Measurements from ENCODE around the gene EFR3B. TPM values are rescaled to one million over a fixed set of nuclear protein-coding genes. Genes with fewer than 3 reads are reported as not detected.

Gene EFR3B
- total and polyA plus RNA-seq, 2 experiments from 2014 or later, result 9.0 to 10.0 TPM

DNA sequence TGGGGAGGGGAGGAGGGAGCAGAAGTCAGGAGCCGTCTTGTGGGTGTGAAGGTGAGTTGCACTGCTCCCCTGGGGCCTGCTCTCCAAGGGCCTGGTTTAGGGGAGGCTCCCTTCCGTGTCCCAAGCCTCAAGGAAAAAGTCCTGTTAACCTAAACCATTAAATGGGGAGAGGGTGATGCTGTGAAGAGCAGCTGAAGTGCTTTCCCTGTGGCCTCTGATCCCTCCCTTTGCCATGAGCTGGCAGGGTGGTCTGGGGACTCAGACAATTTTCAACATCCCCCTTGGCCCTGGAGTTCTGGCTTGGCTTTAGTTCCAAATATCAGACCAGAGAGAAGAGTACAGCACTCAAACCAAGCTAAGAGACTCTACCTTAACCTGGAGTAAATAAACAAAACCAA, 127.2 kb downstream of the EFR3B start:
- peaks cover 74% of the 10 kb centered on the region for H3K27me3 ChIP-seq

GRCh38 chr2:25170888-25171287, 129.0 kb downstream of the EFR3B start:
- H3K4me1 ChIP-seq (ENCODE audit: low read depth), result no peaks in the 10 kb centered on the region
- H3K9me3 ChIP-seq (ENCODE audit: low read depth), result no peaks in the 10 kb centered on the region
- TF ChIP-seq, protein P1, sequence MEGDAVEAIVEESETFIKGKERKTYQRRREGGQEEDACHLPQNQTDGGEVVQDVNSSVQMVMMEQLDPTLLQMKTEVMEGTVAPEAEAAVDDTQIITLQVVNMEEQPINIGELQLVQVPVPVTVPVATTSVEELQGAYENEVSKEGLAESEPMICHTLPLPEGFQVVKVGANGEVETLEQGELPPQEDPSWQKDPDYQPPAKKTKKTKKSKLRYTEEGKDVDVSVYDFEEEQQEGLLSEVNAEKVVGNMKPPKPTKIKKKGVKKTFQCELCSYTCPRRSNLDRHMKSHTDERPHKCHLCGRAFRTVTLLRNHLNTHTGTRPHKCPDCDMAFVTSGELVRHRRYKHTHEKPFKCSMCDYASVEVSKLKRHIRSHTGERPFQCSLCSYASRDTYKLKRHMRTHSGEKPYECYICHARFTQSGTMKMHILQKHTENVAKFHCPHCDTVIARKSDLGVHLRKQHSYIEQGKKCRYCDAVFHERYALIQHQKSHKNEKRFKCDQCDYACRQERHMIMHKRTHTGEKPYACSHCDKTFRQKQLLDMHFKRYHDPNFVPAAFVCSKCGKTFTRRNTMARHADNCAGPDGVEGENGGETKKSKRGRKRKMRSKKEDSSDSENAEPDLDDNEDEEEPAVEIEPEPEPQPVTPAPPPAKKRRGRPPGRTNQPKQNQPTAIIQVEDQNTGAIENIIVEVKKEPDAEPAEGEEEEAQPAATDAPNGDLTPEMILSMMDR (IDR thresholded peaks at IDR 0.05; ENCODE audit: low read depth, low read length), result no peak
- H3K4me3 ChIP-seq, result no peak overlapping the region
- peaks cover 76% of the 10 kb centered on the region for H3K27me3 ChIP-seq
- no peaks in the 10 kb centered on the region for H3K36me3 ChIP-seq
- DNase-seq (ENCODE audit: low read depth in 1 of 2, low spot score in 1 of 2), result no peak
- no peak overlapping the region for H3K27ac ChIP-seq

More for the DNA sequence above, 127.2 kb downstream of the EFR3B start:
- H3K36me3 ChIP-seq, result no peaks in the 10 kb centered on the region
- H3K27ac ChIP-seq, result no peak overlapping the region
- no peaks in the 10 kb centered on the region for H3K4me1 ChIP-seq (ENCODE audit: low read depth)
- DNase-seq (ENCODE audit: low read depth in 1 of 2, low spot score in 1 of 2), result no peak
- H3K4me3 ChIP-seq, result no peak overlapping the region
- TF ChIP-seq, protein P1 (IDR thresholded peaks at IDR 0.05; ENCODE audit: low read depth, low read length), result no peak
- H3K9me3 ChIP-seq (ENCODE audit: low read depth), result no peaks in the 10 kb centered on the region

- Histone ChIP-seq H3K9me3 (ENCODE audit: low read depth) (no peaks in the 10 kb centered on the region), H3K36me3 (no peaks in the 10 kb centered on the region), H3K4me1 (ENCODE audit: low read depth) (no peaks in the 10 kb centered on the region), H3K27me3 (peaks cover 50% of the 10 kb centered on the region), H3K27ac (no peak overlapping the region), H3K4me3 (no peak overlapping the region)
- no peak for DNase-seq (ENCODE audit: low read depth in 1 of 2, low spot score in 1 of 2)
- TF ChIP-seq, protein P1 (IDR thresholded peaks at IDR 0.05; ENCODE audit: low read depth, low read length), result no peak
Measured at GRCh38 chr2:25173719-25174118, 131.8 kb downstream of the EFR3B start.

- Histone ChIP-seq H3K27me3 (peaks cover 44% of the 10 kb centered on the region), H3K4me3 (no peak overlapping the region), H3K27ac (no peak overlapping the region), H3K9me3 (ENCODE audit: low read depth) (no peaks in the 10 kb centered on the region), H3K36me3 (no peaks in the 10 kb centered on the region), H3K4me1 (ENCODE audit: low read depth) (no peaks in the 10 kb centered on the region)
- TF ChIP-seq, protein P1 (IDR thresholded peaks at IDR 0.05; ENCODE audit: low read depth, low read length), result no peak
- no peak for DNase-seq (ENCODE audit: low read depth in 1 of 2, low spot score in 1 of 2)
Measured at GRCh38 chr2:25174192-25174861, 132.5 kb downstream of the EFR3B start.

DNA sequence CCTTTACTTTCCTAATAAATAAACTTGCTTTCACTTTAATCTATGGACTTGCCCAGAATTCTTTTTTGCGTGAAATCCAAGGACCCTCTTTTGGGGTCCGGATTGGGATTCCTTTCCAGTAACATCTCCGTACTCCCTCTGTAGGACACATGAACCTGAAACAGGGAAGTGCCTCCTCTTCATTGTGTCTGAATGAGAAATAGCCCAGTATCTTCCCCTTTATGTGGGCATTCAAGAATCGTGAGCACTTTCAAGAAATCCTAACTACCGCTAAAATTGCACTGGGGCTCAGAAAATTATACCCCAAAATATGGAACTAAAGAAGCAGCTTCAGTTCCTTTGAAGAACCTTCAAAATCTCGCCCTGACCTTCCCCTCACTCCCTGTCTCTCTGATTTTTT, 134.3 kb downstream of the EFR3B start:
- TF ChIP-seq, protein P1 (IDR thresholded peaks at IDR 0.05; ENCODE audit: low read depth, low read length), result no peak
- peaks cover 26% of the 10 kb centered on the region for H3K27me3 ChIP-seq
- H3K27ac ChIP-seq, result no peak overlapping the region
- no peaks in the 10 kb centered on the region for H3K4me1 ChIP-seq (ENCODE audit: low read depth)
- H3K9me3 ChIP-seq (ENCODE audit: low read depth), result no peaks in the 10 kb centered on the region
- H3K36me3 ChIP-seq, result no peaks in the 10 kb centered on the region
- no peak for DNase-seq (ENCODE audit: low read depth in 1 of 2, low spot score in 1 of 2)
- H3K4me3 ChIP-seq, result no peak overlapping the region

Data from cardiac muscle cell (in vitro differentiated cells and primary cell).